Hepatocyte (in vitro differentiated cells): ENCODE data around the gene UMAD1.

Experiments
- EZH2 ChIP-seq: fragments of 200-600 bp; sonication (generic); IDR thresholded peaks from 2 replicates; pipeline ENCODE4 v1.6.1; 2016; ENCODE audit warnings: antibody characterized with exemption, mild to moderate bottlenecking, borderline replicate concordance
- EZH2phosphoT487 ChIP-seq: fragments of 200-600 bp; sonication (generic); IDR thresholded peaks from one replicate; pipeline ENCODE4 v1.6.1; 2018; ENCODE audit warnings: antibody characterized with exemption, mild to moderate bottlenecking, low read depth, moderate library complexity; ENCODE audit not compliant: unreplicated experiment, severe bottlenecking
- TF ChIP-seq, protein P1 (sequence below): fragments of 200-600 bp; sonication (generic); IDR thresholded peaks from 2 replicates; pipeline ENCODE4 v1.5.1; 2016; ENCODE audit warnings: antibody characterized with exemption, mild to moderate bottlenecking; ENCODE audit not compliant: poor library complexity

DNA sequence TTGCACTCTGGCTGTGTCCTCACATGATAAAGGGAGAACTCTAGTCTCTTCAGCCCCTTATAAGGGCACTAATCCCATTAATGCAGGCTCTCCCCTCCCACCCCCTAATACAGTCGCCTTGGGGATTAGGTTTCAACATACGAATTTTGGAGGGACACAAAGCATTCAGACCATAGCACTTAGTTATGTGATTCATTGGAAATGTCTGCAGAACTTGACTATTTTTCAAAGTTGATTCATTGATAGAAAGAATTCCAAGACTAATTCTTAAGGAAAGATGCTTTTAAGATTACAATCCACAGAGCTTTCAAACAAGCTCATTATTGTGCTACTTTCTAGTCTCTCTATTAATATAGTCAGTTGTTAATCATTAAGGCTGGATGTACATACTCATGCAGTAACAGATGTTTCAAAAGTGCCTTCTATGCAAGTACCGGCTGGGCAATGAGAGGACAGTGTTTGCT lies 163.2 kb downstream of the UMAD1 start:
- no peak for TF ChIP-seq EZH2
- TF ChIP-seq, protein P1, sequence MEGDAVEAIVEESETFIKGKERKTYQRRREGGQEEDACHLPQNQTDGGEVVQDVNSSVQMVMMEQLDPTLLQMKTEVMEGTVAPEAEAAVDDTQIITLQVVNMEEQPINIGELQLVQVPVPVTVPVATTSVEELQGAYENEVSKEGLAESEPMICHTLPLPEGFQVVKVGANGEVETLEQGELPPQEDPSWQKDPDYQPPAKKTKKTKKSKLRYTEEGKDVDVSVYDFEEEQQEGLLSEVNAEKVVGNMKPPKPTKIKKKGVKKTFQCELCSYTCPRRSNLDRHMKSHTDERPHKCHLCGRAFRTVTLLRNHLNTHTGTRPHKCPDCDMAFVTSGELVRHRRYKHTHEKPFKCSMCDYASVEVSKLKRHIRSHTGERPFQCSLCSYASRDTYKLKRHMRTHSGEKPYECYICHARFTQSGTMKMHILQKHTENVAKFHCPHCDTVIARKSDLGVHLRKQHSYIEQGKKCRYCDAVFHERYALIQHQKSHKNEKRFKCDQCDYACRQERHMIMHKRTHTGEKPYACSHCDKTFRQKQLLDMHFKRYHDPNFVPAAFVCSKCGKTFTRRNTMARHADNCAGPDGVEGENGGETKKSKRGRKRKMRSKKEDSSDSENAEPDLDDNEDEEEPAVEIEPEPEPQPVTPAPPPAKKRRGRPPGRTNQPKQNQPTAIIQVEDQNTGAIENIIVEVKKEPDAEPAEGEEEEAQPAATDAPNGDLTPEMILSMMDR = no peak
- no peak for TF ChIP-seq EZH2phosphoT487
